Measurements from ENCODE around the gene CYP3A4. TPM values are rescaled to one million over a fixed set of nuclear protein-coding genes. Genes with fewer than 3 reads are reported as not detected.
"Not testable (repeated sequence)": the region's sequence is repeated elsewhere in the genome, so short reads cannot be mapped to it uniquely, and the experiment has no call there.

CYP3A4 gene
- total and polyA plus RNA-seq, 8 donors, result 0.25 to 11.0 (median 4.3) TPM; not detected in 1

GRCh38 chr7:99737726-99738125 lies 46.3 kb downstream of the CYP3A4 start:
- intact Hi-C loops (cut with DNase I), result no loop called here
- H3K27ac ChIP-seq, result no peak overlapping the region
- 69% methylated on average over 1 of the region's 1 CpG for WGBS, 2 donors

DNA sequence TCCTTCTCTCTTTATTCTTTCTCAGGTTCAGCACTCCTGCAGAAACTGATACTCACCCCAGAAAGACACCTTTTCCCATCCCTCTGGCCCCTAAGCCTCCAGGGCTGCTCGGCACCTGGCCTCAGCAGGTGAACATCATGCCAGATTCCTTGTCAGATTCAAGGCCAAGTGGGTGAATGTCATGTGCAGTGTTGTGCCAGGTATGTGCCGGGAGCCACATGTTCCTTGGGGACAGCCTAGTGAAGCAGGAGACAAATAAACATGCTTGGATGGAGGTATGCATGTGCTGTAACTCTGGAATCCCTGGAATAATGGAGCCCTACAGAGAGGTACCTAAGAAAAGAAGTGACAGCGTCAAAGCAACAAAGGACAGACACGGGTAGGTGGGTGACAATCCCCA lies 47.3 kb downstream of the CYP3A4 start:
- WGBS, 2 donors, result 52 to 53% methylated on average over 4 of the region's 4 CpGs
- H3K27ac ChIP-seq; H3K9me3 ChIP-seq; DNase-seq; intact Hi-C loops (cut with DNase I); H3K4me3 ChIP-seq; FAIRE-seq; H3K4me1 ChIP-seq; H3K36me3 ChIP-seq; H3K27me3 ChIP-seq: not testable (repeated sequence)
- ATAC-seq, result peak in 2 of 4 donors; percentile 53 to 62

More at GRCh38 chr7:99737726-99738125, 46.3 kb downstream of the CYP3A4 start:
- Histone ChIP-seq H3K27me3 (no peaks in the 10 kb centered on the region), H3K4me3 (no peak overlapping the region), H3K9me3 (no peaks in the 10 kb centered on the region), H3K4me1 (peaks cover 0 to 10% (median 0%) of the 10 kb centered on the region in 3 donors), H3K36me3 (no peaks in the 10 kb centered on the region)
- TF ChIP-seq CTCF (IDR thresholded peaks at IDR 0.05), result no peak
- DNase-seq, result no peak
- no peak for ATAC-seq
- FAIRE-seq, result no peak

GRCh38 chr7:99734987-99735386 lies 49.0 kb downstream of the CYP3A4 start, which contains the start of gene CYP3A7:
Gene CYP3A7 (minus strand): TSS chr7:99735196. CDS start chr7:99735093, 103 bp downstream.
- H3K4me1 ChIP-seq, result peaks cover 0 to 10% (median 3%) of the 10 kb centered on the region in 3 donors
- WGBS, 2 donors, result 88 to 89% methylated on average over 5 of the region's 5 CpGs
- H3K27ac ChIP-seq, result no peak within 1 kb of the TSS
- TF ChIP-seq CTCF (IDR thresholded peaks at IDR 0.05), result no peak
- no peaks in the 10 kb centered on the region for H3K36me3 ChIP-seq
- DNase-seq, result no peak
- ATAC-seq, result no peak
- no peak for FAIRE-seq
- H3K9me3 ChIP-seq, result no peaks in the 10 kb centered on the region
- no peaks in the 10 kb centered on the region for H3K27me3 ChIP-seq
- H3K4me3 ChIP-seq, result no peak within 1 kb of the TSS
- intact Hi-C loops (cut with DNase I), result no loop called here

DNA sequence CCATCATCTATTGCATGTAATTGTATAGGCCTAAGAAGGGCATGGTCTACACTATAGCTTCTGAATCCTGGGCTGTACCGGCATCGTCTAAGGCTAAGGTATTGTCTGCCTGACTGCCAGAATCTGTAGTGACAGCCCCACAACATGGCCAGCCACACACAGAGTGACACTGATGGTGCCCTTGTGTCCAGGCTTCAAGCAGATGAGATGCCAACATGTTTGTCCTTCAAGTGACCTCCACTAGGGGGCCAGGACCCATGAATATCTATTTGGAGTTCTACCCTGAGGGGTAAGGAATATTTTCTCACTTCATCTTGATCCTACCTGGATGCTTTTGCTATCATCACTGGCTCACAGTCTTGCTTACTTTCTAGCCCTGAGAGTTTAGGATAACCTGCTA lies 50.5 kb downstream of the CYP3A4 start:
- no peaks in the 10 kb centered on the region for H3K9me3 ChIP-seq
- FAIRE-seq (no peak), DNase-seq (no peak), ATAC-seq (peak in 2 of 4 donors; percentile 4 to 26)
- H3K36me3 ChIP-seq, result no peaks in the 10 kb centered on the region
- no peak overlapping the region for H3K4me3 ChIP-seq
- intact Hi-C loops (cut with DNase I), result no loop called here
- TF ChIP-seq CTCF (IDR thresholded peaks at IDR 0.05), result no peak
- no peaks in the 10 kb centered on the region for H3K27me3 ChIP-seq
- WGBS, 2 donors, result 52 to 60% methylated on average over 2 of the region's 2 CpGs
- H3K27ac ChIP-seq, result peak overlapping the region in 1 of 4 donors; percentile 33
- H3K4me1 ChIP-seq, result peaks cover 8 to 17% (median 10%) of the 10 kb centered on the region in 3 donors

DNA sequence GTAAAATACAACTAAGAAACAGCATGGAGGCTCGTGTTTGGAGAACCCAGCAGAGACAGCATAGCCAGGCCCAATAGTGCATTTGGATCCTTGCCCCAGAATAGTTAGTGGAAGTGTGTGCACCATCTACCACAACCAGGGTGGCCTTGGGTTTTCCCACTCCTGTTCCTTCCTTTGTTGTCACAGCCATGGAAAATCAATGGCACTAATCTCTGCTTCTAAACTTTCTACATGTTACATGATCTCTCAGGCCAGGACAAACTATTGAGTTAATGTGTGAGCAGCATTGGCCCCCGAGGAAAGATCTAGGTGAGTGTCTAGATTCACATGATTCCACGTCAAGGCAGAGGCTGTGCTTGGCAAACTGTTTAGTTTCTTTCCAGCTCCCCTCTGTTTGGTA lies 51.0 kb downstream of the CYP3A4 start:
- peak; percentile 46 to 78 (median 69) for ATAC-seq
- H3K4me1 ChIP-seq, result peaks cover 10 to 17% (median 12%) of the 10 kb centered on the region in 3 donors
- H3K9me3 ChIP-seq, result no peaks in the 10 kb centered on the region
- intact Hi-C loops (cut with DNase I), result no loop called here
- peak overlapping the region in 1 of 4 donors; percentile 33 for H3K27ac ChIP-seq
- TF ChIP-seq CTCF (IDR thresholded peaks at IDR 0.05), result no peak
- no peak overlapping the region for H3K4me3 ChIP-seq
- no peaks in the 10 kb centered on the region for H3K27me3 ChIP-seq
- H3K36me3 ChIP-seq, result no peaks in the 10 kb centered on the region
- peak in 2 of 6 donors; percentile 39 to 46 for DNase-seq
- FAIRE-seq, result no peak
- 26 to 28% methylated on average over 3 of the region's 3 CpGs for WGBS, 2 donors

All from pancreas (tissue), 10 donors.